Endothelial cell of umbilical vein (primary cell): Measurements from ENCODE around the gene FHOD1. TPM values are rescaled to one million over a fixed set of nuclear protein-coding genes. Genes with fewer than 3 reads are reported as not detected.

Experiments used
- BruUV-seq: library from RNA; stranded (reverse); fragments of 400-500 nt; replicated peaks from 2 replicates; lab custom pipeline; 2021; lab: Mats Ljungman, UMichigan
- CTCF ChIA-PET: fragments of 300-600, 350-600 bp; sonication (Branson Sonifier 250); formaldehyde crosslinking; loops from one replicate; lab custom pipeline; 2021; ENCODE audit warnings: antibody characterized with exemption, inconsistent platforms; lab: Charles Lee
- POLR2A ChIA-PET: fragments of 300-600, 350-600 bp; sonication (Branson Sonifier 250); formaldehyde crosslinking; loops from one replicate; lab custom pipeline; 2021; ENCODE audit warnings: antibody characterized with exemption, inconsistent platforms; lab: Charles Lee
- DNase-seq: peaks from one replicate; pipeline ENCODE4 v3.0.0-alpha.2; 2011; ENCODE audit warnings: low read depth, low spot score
- FAIRE-seq: peaks from 2 replicates; lab custom pipeline; 2011; peaks lifted over from hg19 to GRCh38; lab: Jason Lieb, UNC
- H2AFZ ChIP-seq: 2 replicates; pipeline ENCODE4 v1.6.0; 2012; ENCODE audit warnings: low read depth, low read length, control low read depth, inconsistent platforms
- H3K27ac ChIP-seq: 2 replicates; pipeline ENCODE4 v1.5.1; 2011; ENCODE audit warnings: low read depth, mild to moderate bottlenecking, control low read depth, low read length, moderate library complexity; ENCODE audit not compliant: insufficient read depth
- H3K27me3 ChIP-seq, 2 experiments: 2 replicates each; pipeline versions ENCODE4 v1.6.0 to v1.6.1; 2011; ENCODE audit warnings: low read length in 2 of 2, mixed read lengths in 1 of 2; ENCODE audit not compliant: control insufficient read depth in 2 of 2, insufficient read depth in 2 of 2
- H3K36me3 ChIP-seq, 2 experiments: 2 replicates in 1 of 2; 3 replicates in 1 of 2; pipeline ENCODE4 v1.5.1; 2011; ENCODE audit warnings: low read length in 2 of 2, mild to moderate bottlenecking in 1 of 2, moderate library complexity in 1 of 2; ENCODE audit not compliant: control insufficient read depth in 2 of 2, insufficient read depth in 2 of 2; ENCODE audit errors: extremely low read depth in 1 of 2
- H3K4me1 ChIP-seq: 3 replicates; pipeline ENCODE4 v1.5.1; 2011; ENCODE audit warnings: mild to moderate bottlenecking, low read length; ENCODE audit not compliant: control insufficient read depth, insufficient read depth; ENCODE audit errors: extremely low read depth
- H3K4me2 ChIP-seq: 2 replicates; pipeline ENCODE4 v1.6.1; 2011; ENCODE audit warnings: low read length, control low read depth, mixed read lengths; ENCODE audit not compliant: insufficient read depth
- H3K4me3 ChIP-seq, 3 experiments: fragments of 200-600 bp in 1 of 3; sonication (generic), shearing (Covaris generic) in 1 of 3; replicated peaks in 1 of 3; 2 replicates each; pipeline ENCODE4 v1.5.1; 2011 to 2016; ENCODE audit warnings: control low read depth in 3 of 3, low read length in 3 of 3, mild to moderate bottlenecking in 2 of 3, inconsistent platforms in 1 of 3, low read depth in 1 of 3, moderate library complexity in 1 of 3; ENCODE audit not compliant: insufficient read depth in 1 of 3
- H3K79me2 ChIP-seq: 2 replicates; pipeline ENCODE4 v1.6.0; 2012; ENCODE audit warnings: low read length, inconsistent platforms; ENCODE audit not compliant: control insufficient read depth, insufficient read depth
- H3K9ac ChIP-seq: replicated peaks from 2 replicates; pipeline ENCODE3; 2011; ENCODE audit warnings: low read length, control low read depth; ENCODE audit not compliant: insufficient read depth; ENCODE audit errors: extremely low read depth
- H3K9me1 ChIP-seq: replicated peaks from 3 replicates; pipeline ENCODE4 v1.6.0; 2011; ENCODE audit warnings: mild to moderate bottlenecking, low read length; ENCODE audit not compliant: control insufficient read depth, insufficient read depth; ENCODE audit errors: extremely low read depth
- H3K9me3 ChIP-seq: replicated peaks from 2 replicates; pipeline ENCODE4 v1.5.1; 2012; ENCODE audit warnings: low read length, inconsistent platforms; ENCODE audit not compliant: control insufficient read depth, insufficient read depth
- H4K20me1 ChIP-seq: replicated peaks from 2 replicates; pipeline ENCODE3; 2011; ENCODE audit warnings: mild to moderate bottlenecking, low read length; ENCODE audit not compliant: control insufficient read depth, insufficient read depth; ENCODE audit errors: extremely low read depth
- EZH2 ChIP-seq: IDR thresholded peaks from 2 replicates; pipeline ENCODE4 v1.6.1; 2012; ENCODE audit warnings: borderline replicate concordance, low read depth, mild to moderate bottlenecking, moderate library complexity, low read length, inconsistent platforms; ENCODE audit not compliant: severe bottlenecking
- FOS ChIP-seq: IDR thresholded peaks from 2 replicates; pipeline ENCODE4 v1.6.1; 2011; ENCODE audit warnings: mild to moderate bottlenecking, low read length, moderate library complexity, borderline replicate concordance; ENCODE audit not compliant: insufficient read depth
- GATA2 ChIP-seq: IDR thresholded peaks from 2 replicates; pipeline ENCODE4 v1.7.0; 2011; ENCODE audit warnings: low read depth, mild to moderate bottlenecking, moderate library complexity, mixed read lengths, low read length; ENCODE audit not compliant: insufficient read length, insufficient read depth
- JUN ChIP-seq: IDR thresholded peaks from 2 replicates; pipeline ENCODE4 v1.6.1; 2011; ENCODE audit warnings: borderline replicate concordance, low read depth; ENCODE audit not compliant: insufficient read length, insufficient read depth
- POLR2A ChIP-seq: IDR thresholded peaks from 2 replicates; pipeline ENCODE4 v1.6.1; 2012; ENCODE audit warnings: low read depth, mild to moderate bottlenecking, control low read depth, low read length
- POLR2AphosphoS5 ChIP-seq: IDR thresholded peaks from 2 replicates; pipeline ENCODE4 v1.6.1; 2012; ENCODE audit warnings: low read depth, mild to moderate bottlenecking, control low read depth, low read length, moderate library complexity; ENCODE audit not compliant: insufficient read depth
- dilution Hi-C: fragments of 300-500 bp; cut with MboI; formaldehyde crosslinking; loops from one replicate; pipeline ENCODE4 v1.15.0; 2019; ENCODE audit warnings: low sequenced_read_pairs; ENCODE audit not compliant: extremely low pct_ligation_motif_present
- intact Hi-C: fragments of 100-400 bp; cut with micrococcal nuclease; formaldehyde crosslinking; loops from one replicate; pipeline ENCODE4 v1.10.0; 2022
- polyA plus RNA-seq, 4 experiments: library from polyadenylated mRNA; depleted of rRNA in 3 of 4; stranded (reverse) in 3 of 4; unstranded in 1 of 4; fragments of >200 nt; gene quantifications; 2 replicates each; pipeline versions ENCODE4 v1.2.1 to v1.2.3, GENCODE V29; 2011 to 2012; ENCODE audit warnings: missing spikeins in 1 of 4
- total RNA-seq: library from RNA; stranded (reverse); gene quantifications from 2 replicates; pipeline ENCODE4 v1.2.3, GENCODE V29; 2021
- TF ChIP-seq, protein P1 (sequence below), 2 donors: IDR thresholded peaks; 1 replicate in 1 of 2; 2 replicates in 1 of 2; pipeline ENCODE4 v1.5.1; 2011; ENCODE audit warnings: low read length in 2 of 2, mild to moderate bottlenecking in 2 of 2, moderate library complexity in 2 of 2, control low read depth in 1 of 2, inconsistent platforms in 1 of 2, low read depth in 1 of 2; ENCODE audit not compliant: insufficient read depth in 1 of 2; ENCODE audit errors: extremely low read depth in 1 of 2
- TF ChIP-seq, protein P2 (sequence below): IDR thresholded peaks from 2 replicates; pipeline ENCODE4 v1.6.1; 2011; ENCODE audit not compliant: insufficient read depth, insufficient read length

Gene FHOD1
- total and polyA plus RNA-seq, 2 donors (not counting 3 experiments of a cell fraction or from before 2014, with no cell fraction given) = 63.6 to 124 TPM

DNA sequence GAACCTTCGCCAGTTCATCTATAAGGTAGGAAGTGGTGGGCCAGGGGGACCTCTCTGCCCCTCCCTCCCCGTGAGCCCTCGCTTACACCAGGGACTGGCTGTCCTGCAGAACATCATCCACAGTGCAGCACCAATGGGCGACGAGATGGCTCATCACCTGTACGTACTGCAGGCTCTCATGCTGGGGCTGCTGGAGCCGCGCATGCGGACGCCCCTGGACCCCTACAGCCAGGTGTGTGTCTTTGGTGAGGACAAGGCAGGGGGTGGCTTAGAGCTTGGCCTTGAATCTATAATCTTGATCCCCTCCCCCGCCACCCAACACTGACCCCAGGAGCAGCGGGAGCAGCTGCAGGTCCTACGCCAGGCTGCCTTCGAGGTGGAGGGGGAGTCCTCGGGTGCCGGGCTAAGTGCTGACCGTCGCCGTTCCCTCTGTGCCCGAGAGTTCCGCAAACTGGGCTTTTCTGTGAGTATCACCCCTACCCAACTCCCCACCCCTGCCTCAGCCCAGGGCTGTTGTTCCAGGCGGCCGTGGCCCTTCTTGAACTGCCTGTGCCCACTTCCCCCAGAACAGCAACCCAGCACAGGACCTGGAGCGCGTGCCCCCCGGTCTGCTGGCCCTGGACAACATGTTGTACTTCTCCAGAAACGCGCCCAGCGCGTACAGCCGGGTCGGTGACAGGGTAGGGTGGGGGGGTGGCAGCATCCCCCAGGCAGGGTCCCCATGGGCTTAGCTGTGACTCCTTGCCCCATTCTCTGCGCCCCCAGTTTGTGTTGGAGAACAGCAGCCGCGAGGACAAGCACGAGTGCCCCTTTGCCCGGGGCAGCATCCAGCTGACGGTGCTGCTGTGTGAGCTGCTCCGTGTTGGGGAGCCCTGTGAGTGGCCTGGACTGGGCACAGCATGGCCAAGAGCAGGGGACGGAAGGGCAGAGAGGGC, 45.6 kb downstream of the FHOD1 start:
- no peak for DNase-seq
- FAIRE-seq = no peak
- no TSS peak for BruUV-seq
- Histone ChIP-seq H3K36me3 (peaks cover 9 to 50% of the 10 kb centered on the region in 2 experiments), H3K9me1 (no peaks in the 10 kb centered on the region), H3K27ac (no peak overlapping the region), H3K79me2 (peaks cover 2% of the 10 kb centered on the region), H3K4me1 (peaks cover 2% of the 10 kb centered on the region), H3K9me3 (no peaks in the 10 kb centered on the region), H3K27me3 (no peaks in the 10 kb centered on the region), H3K4me2 (no peak overlapping the region), H3K9ac (no peak overlapping the region), H2AFZ (no peak overlapping the region), H4K20me1 (no peaks in the 10 kb centered on the region), H3K4me3 (no peak overlapping the region)
- ChIA-PET CTCF (interaction anchor here (0.9 to 1.6 kb wide), 3 partner anchors 9 to 46 kb away, joined by 3 to 6 read pairs (median 5); partner anchors contain the start of gene E2F4), POLR2A (interaction anchor here (0.6 kb wide), 2 partner anchors 56 to 137 kb away, joined by 3 read pairs; no protein-coding TSS in a partner anchor)
- dilution Hi-C loops = no loop called here
- intact Hi-C loops = no loop called here
- TF ChIP-seq POLR2AphosphoS5 = no peak
- TF ChIP-seq POLR2A = no peak
- TF ChIP-seq GATA2 = no peak
- TF ChIP-seq, protein P1, sequence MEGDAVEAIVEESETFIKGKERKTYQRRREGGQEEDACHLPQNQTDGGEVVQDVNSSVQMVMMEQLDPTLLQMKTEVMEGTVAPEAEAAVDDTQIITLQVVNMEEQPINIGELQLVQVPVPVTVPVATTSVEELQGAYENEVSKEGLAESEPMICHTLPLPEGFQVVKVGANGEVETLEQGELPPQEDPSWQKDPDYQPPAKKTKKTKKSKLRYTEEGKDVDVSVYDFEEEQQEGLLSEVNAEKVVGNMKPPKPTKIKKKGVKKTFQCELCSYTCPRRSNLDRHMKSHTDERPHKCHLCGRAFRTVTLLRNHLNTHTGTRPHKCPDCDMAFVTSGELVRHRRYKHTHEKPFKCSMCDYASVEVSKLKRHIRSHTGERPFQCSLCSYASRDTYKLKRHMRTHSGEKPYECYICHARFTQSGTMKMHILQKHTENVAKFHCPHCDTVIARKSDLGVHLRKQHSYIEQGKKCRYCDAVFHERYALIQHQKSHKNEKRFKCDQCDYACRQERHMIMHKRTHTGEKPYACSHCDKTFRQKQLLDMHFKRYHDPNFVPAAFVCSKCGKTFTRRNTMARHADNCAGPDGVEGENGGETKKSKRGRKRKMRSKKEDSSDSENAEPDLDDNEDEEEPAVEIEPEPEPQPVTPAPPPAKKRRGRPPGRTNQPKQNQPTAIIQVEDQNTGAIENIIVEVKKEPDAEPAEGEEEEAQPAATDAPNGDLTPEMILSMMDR (IDR thresholded peaks at IDR 0.05; ENCODE audit: extremely low read depth in 1 of 2, insufficient read depth in 1 of 2, low read depth in 1 of 2, low read length in 2 of 2) = no peak
- TF ChIP-seq JUN = no peak
- TF ChIP-seq EZH2 = no peak
- TF ChIP-seq, protein P2, sequence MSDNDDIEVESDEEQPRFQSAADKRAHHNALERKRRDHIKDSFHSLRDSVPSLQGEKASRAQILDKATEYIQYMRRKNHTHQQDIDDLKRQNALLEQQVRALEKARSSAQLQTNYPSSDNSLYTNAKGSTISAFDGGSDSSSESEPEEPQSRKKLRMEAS = no peak
- no peak for TF ChIP-seq FOS
